DMS 273 treated with DMSO at 0.1 percent for 48 hours (cell line): ENCODE results near the gene RHBDL3.
A peak's percentile ranks its signal among the peaks of the same experiment; 100 is the strongest.
"Not testable (repeated sequence)": the region's sequence is repeated elsewhere in the genome, so short reads cannot be mapped to it uniquely, and the experiment has no call there.

Source experiments
- DNase-seq: peaks from one replicate; lab custom pipeline; 2025; lab: John Stamatoyannopoulos, UW

Gene RHBDL3

GRCh38 chr17:32289471-32290070 is 23.9 kb downstream of the RHBDL3 start:
- DNase-seq: no peak

GRCh38 chr17:32292094-32292493 is 26.5 kb downstream of the RHBDL3 start:
- no peak for DNase-seq

- DNase-seq: no peak
These were observed 31.8 kb downstream of the RHBDL3 start for GRCh38 chr17:32297424-32297823.

GRCh38 chr17:32297860-32298259 is 32.2 kb downstream of the RHBDL3 start:
- DNase-seq: peak; percentile 30

GRCh38 chr17:32298298-32298697 is 32.7 kb downstream of the RHBDL3 start:
- peak; percentile 67 for DNase-seq

GRCh38 chr17:32298721-32299579 is 33.3 kb downstream of the RHBDL3 start:
- peak; percentile 86 for DNase-seq

- no peak for DNase-seq
These were observed 34.0 kb downstream of the RHBDL3 start for GRCh38 chr17:32299580-32300164.

- no peak for DNase-seq
These were observed 36.4 kb downstream of the RHBDL3 start for GRCh38 chr17:32302037-32302436.

- no peak for DNase-seq
These were observed 37.4 kb downstream of the RHBDL3 start for GRCh38 chr17:32302860-32303649.

GRCh38 chr17:32303781-32304288 is 38.2 kb downstream of the RHBDL3 start:
- DNase-seq: no peak

- no peak for DNase-seq
These were observed 39.4 kb downstream of the RHBDL3 start for GRCh38 chr17:32305049-32305448.

GRCh38 chr17:32307658-32308057 is 42.0 kb downstream of the RHBDL3 start:
- DNase-seq: no peak

- peak; percentile 58 for DNase-seq
These were observed 45.5 kb downstream of the RHBDL3 start for GRCh38 chr17:32311028-32311536.

- DNase-seq: no peak
These were observed 49.0 kb downstream of the RHBDL3 start for GRCh38 chr17:32314636-32315035.

GRCh38 chr17:32315171-32315570 is 49.5 kb downstream of the RHBDL3 start:
- DNase-seq: no peak

- not testable (repeated sequence) for DNase-seq
These were observed 51.0 kb downstream of the RHBDL3 start for GRCh38 chr17:32316653-32317052.

GRCh38 chr17:32317353-32317752 is 51.7 kb downstream of the RHBDL3 start:
- DNase-seq: no peak

- DNase-seq: no peak
These were observed 52.4 kb downstream of the RHBDL3 start for GRCh38 chr17:32318071-32318470.

GRCh38 chr17:32319548-32319905 is 53.9 kb downstream of the RHBDL3 start:
- DNase-seq: peak; percentile 13

GRCh38 chr17:32320080-32320479 is 54.4 kb downstream of the RHBDL3 start:
- not testable (repeated sequence) for DNase-seq

- DNase-seq: no peak
These were observed 55.2 kb downstream of the RHBDL3 start for GRCh38 chr17:32320847-32321246.

GRCh38 chr17:32323046-32323445 is 57.4 kb downstream of the RHBDL3 start:
- no peak for DNase-seq
